Colonic mucosa (tissue), 4 donors: ENCODE data around the gene DOK4. TPM values are rescaled to one million over a fixed set of nuclear protein-coding genes. Genes with fewer than 3 reads are reported as not detected.
A peak's percentile ranks its signal among the peaks of the same experiment; 100 is the strongest.

ENCODE experiments used
- DNase-seq: peaks from one replicate; pipeline ENCODE4 v3.0.0-alpha.2; 2020
- H3K27ac ChIP-seq: fragments of 200-600 bp; one replicate; pipeline ENCODE4 v1.8.0; 2021
- H3K27me3 ChIP-seq: fragments of 200-600 bp; one replicate; pipeline ENCODE4 v1.8.0; 2021
- H3K36me3 ChIP-seq: fragments of 200-600 bp; one replicate; pipeline ENCODE4 v1.8.0; 2021
- H3K4me1 ChIP-seq: fragments of 200-600 bp; one replicate; pipeline ENCODE4 v1.8.0; 2021; ENCODE audit warnings: mild to moderate bottlenecking
- H3K4me3 ChIP-seq: fragments of 200-600 bp; one replicate; pipeline ENCODE4 v1.8.0; 2021
- H3K9ac ChIP-seq, 2 donors: one replicate each; pipeline ENCODE4 v1.7.0; 2013; ENCODE audit warnings: control low read depth in 2 of 2, low read depth in 2 of 2, low read length in 2 of 2
- H3K9me3 ChIP-seq: fragments of 200-600 bp; one replicate; pipeline ENCODE4 v1.8.0; 2021
- CTCF ChIP-seq: fragments of 200-600 bp; IDR thresholded peaks from one replicate; pipeline ENCODE4 v1.8.0; 2022; ENCODE audit warnings: antibody characterized with exemption, mild to moderate bottlenecking
- intact Hi-C: fragments of 100-400 bp; cut with DNase I; formaldehyde crosslinking; loops from one replicate; pipeline ENCODE4 v1.14.1; 2022
- total RNA-seq, 2 donors: library from RNA; stranded (reverse); fragmentation: NEBNext Ultra II Directional in 1 of 2; extraction: Animal tissue kit (Norgen Biotek cat#: 25700) in 1 of 2; gene quantifications; one replicate each; pipeline ENCODE4 v1.2.1, GENCODE V29; 2021
- donor health status: healthy.
- donor health status: DM: no; HTN: no; CAD: no.
- donor health status: DM: no; HTN: no; CAD: no.

The DOK4 gene
- total RNA-seq, 2 donors from 2014 or later, result 121 to 141 TPM

GRCh38 chr16:57485091-57485915, 990 bp downstream of the DOK4 start:
- H3K36me3 ChIP-seq, result no peaks in the 10 kb centered on the region
- peak overlapping the region; percentile 84 to 91 for H3K9ac ChIP-seq
- no peaks in the 10 kb centered on the region for H3K27me3 ChIP-seq
- DNase-seq, result peak; percentile 81
- intact Hi-C loops, result no loop called here
- no peaks in the 10 kb centered on the region for H3K9me3 ChIP-seq
- H3K4me1 ChIP-seq, result peaks cover 5% of the 10 kb centered on the region
- no peak for TF ChIP-seq CTCF
- H3K4me3 ChIP-seq, result peak overlapping the region; percentile 78
- peak overlapping the region; percentile 63 for H3K27ac ChIP-seq

- DNase-seq, result no peak
- no peaks in the 10 kb centered on the region for H3K36me3 ChIP-seq
- intact Hi-C loops, result no loop called here
- no peak overlapping the region for H3K27ac ChIP-seq
- peaks cover 9% of the 10 kb centered on the region for H3K4me1 ChIP-seq
- no peaks in the 10 kb centered on the region for H3K9me3 ChIP-seq
- TF ChIP-seq CTCF, result no peak
- H3K4me3 ChIP-seq, result no peak overlapping the region
- H3K9ac ChIP-seq, result peak overlapping the region in 1 of 2 donors; percentile 84
- H3K27me3 ChIP-seq, result no peaks in the 10 kb centered on the region
Observed at GRCh38 chr16:57484515-57485005, 1.7 kb downstream of the DOK4 start.

GRCh38 chr16:57483725-57484514, 2.4 kb downstream of the DOK4 start:
- no peak for TF ChIP-seq CTCF
- no peak overlapping the region for H3K9ac ChIP-seq
- intact Hi-C loops, result no loop called here
- H3K4me1 ChIP-seq, result peaks cover 9% of the 10 kb centered on the region
- no peak overlapping the region for H3K4me3 ChIP-seq
- no peaks in the 10 kb centered on the region for H3K9me3 ChIP-seq
- no peaks in the 10 kb centered on the region for H3K36me3 ChIP-seq
- no peak for DNase-seq
- no peaks in the 10 kb centered on the region for H3K27me3 ChIP-seq
- no peak overlapping the region for H3K27ac ChIP-seq

- no peak for DNase-seq
- no peak for TF ChIP-seq CTCF
- Histone ChIP-seq H3K9me3 (no peaks in the 10 kb centered on the region), H3K4me1 (peaks cover 9% of the 10 kb centered on the region), H3K4me3 (no peak overlapping the region), H3K27me3 (no peaks in the 10 kb centered on the region), H3K36me3 (no peaks in the 10 kb centered on the region), H3K27ac (no peak overlapping the region), H3K9ac (no peak overlapping the region)
- intact Hi-C loops, result no loop called here
Observed at GRCh38 chr16:57482845-57483545, 3.3 kb downstream of the DOK4 start.

- no peak for DNase-seq
- Histone ChIP-seq H3K4me3 (no peak overlapping the region), H3K36me3 (no peaks in the 10 kb centered on the region), H3K9me3 (no peaks in the 10 kb centered on the region), H3K27me3 (no peaks in the 10 kb centered on the region), H3K4me1 (peaks cover 7% of the 10 kb centered on the region), H3K27ac (no peak overlapping the region), H3K9ac (no peak overlapping the region)
- TF ChIP-seq CTCF, result no peak
- intact Hi-C loops, result no loop called here
Observed at GRCh38 chr16:57481421-57481820, 4.9 kb downstream of the DOK4 start.
